Measurements from ENCODE around the gene GPC6. TPM values are rescaled to one million over a fixed set of nuclear protein-coding genes. Genes with fewer than 3 reads are reported as not detected.

The GPC6 gene
- total and polyA plus RNA-seq, 10 donors: 0.22 to 9.3 (median 4.5) TPM

- no peak overlapping the region for H3K27ac ChIP-seq
- H3K4me1 ChIP-seq: peaks cover 0 to 20% (median 11%) of the 10 kb centered on the region in 6 donors
- no peaks in the 10 kb centered on the region for H3K27me3 ChIP-seq (replicated peaks in 1 of 7)
- no peaks in the 10 kb centered on the region for H3K9me3 ChIP-seq
- 67 to 87% (median 83%) methylated on average over 2 of the region's 2 CpGs for WGBS, 5 donors
- TF ChIP-seq CTCF (IDR thresholded peaks at IDR 0.05 in 8 of 11, conservative IDR thresholded peaks at IDR 0.05 in 3 of 11) (no peak), POLR2A (IDR thresholded peaks at IDR 0.05) (no peak), POLR2AphosphoS5 (IDR thresholded peaks at IDR 0.05) (no peak)
- intact Hi-C loops (cut with DNase I; ENCODE audit: low total_unique reads): no loop called here
- no peaks in the 10 kb centered on the region for H3K36me3 ChIP-seq
- H3K4me3 ChIP-seq: no peak overlapping the region
- no peak for DNase-seq
Observed at GRCh38 chr13:94234738-94235137, 1008.1 kb downstream of the GPC6 start.

- Histone ChIP-seq H3K9me3 (no peaks in the 10 kb centered on the region), H3K27ac (peak overlapping the region in 5 of 8 donors; percentile 21 to 64 (median 46)), H3K36me3 (no peaks in the 10 kb centered on the region), H3K4me1 (peaks cover 0 to 20% (median 11%) of the 10 kb centered on the region in 6 donors), H3K4me3 (no peak overlapping the region), H3K27me3 (replicated peaks in 1 of 7) (no peaks in the 10 kb centered on the region)
- no peak for DNase-seq
- 36 to 76% (median 44%) methylated on average over 2 of the region's 2 CpGs for WGBS, 5 donors
- TF ChIP-seq CTCF (IDR thresholded peaks at IDR 0.05 in 8 of 11, conservative IDR thresholded peaks at IDR 0.05 in 3 of 11) (no peak), POLR2AphosphoS5 (IDR thresholded peaks at IDR 0.05) (no peak), POLR2A (IDR thresholded peaks at IDR 0.05) (no peak)
- intact Hi-C loops (cut with DNase I; ENCODE audit: low total_unique reads): no loop called here
Observed at GRCh38 chr13:94236132-94236531, 1009.5 kb downstream of the GPC6 start.

GRCh38 chr13:94236872-94237271 lies 1010.3 kb downstream of the GPC6 start:
- no peaks in the 10 kb centered on the region for H3K27me3 ChIP-seq (replicated peaks in 1 of 7)
- peak overlapping the region in 3 of 8 donors; percentile 38 to 64 (median 46) for H3K27ac ChIP-seq
- H3K9me3 ChIP-seq: no peaks in the 10 kb centered on the region
- H3K4me3 ChIP-seq: no peak overlapping the region
- intact Hi-C loops (cut with DNase I; ENCODE audit: low total_unique reads): no loop called here
- H3K4me1 ChIP-seq: peaks cover 0 to 20% (median 11%) of the 10 kb centered on the region in 6 donors
- H3K36me3 ChIP-seq: no peaks in the 10 kb centered on the region
- no peak for DNase-seq
- TF ChIP-seq POLR2A (IDR thresholded peaks at IDR 0.05): no peak
- TF ChIP-seq CTCF (IDR thresholded peaks at IDR 0.05 in 8 of 11, conservative IDR thresholded peaks at IDR 0.05 in 3 of 11): no peak
- TF ChIP-seq POLR2AphosphoS5 (IDR thresholded peaks at IDR 0.05): no peak

- H3K4me3 ChIP-seq: no peak overlapping the region
- no peaks in the 10 kb centered on the region for H3K27me3 ChIP-seq (replicated peaks in 1 of 7)
- TF ChIP-seq POLR2AphosphoS5 (IDR thresholded peaks at IDR 0.05) (no peak), POLR2A (IDR thresholded peaks at IDR 0.05) (no peak), CTCF (IDR thresholded peaks at IDR 0.05 in 8 of 11, conservative IDR thresholded peaks at IDR 0.05 in 3 of 11) (no peak)
- DNase-seq: no peak
- WGBS, 5 donors: 20 to 30% (median 24%) methylated on average over 3 of the region's 3 CpGs
- no peaks in the 10 kb centered on the region for H3K36me3 ChIP-seq
- peaks cover 0 to 17% (median 11%) of the 10 kb centered on the region in 6 donors for H3K4me1 ChIP-seq
- no peaks in the 10 kb centered on the region for H3K9me3 ChIP-seq
- intact Hi-C loops (cut with DNase I; ENCODE audit: low total_unique reads): no loop called here
- H3K27ac ChIP-seq: no peak overlapping the region
Observed at GRCh38 chr13:94239135-94239534, 1012.5 kb downstream of the GPC6 start.
